ENCODE data around the gene SPX.

The SPX gene

GRCh38 chr12:21523148-21523547, 2.9 kb upstream of the SPX start:
- no peak overlapping the region for H2AK5ac ChIP-seq (ENCODE audit: low read length)
- peaks cover 0 to 2% of the 10 kb centered on the region in 2 experiments for H3K4me1 ChIP-seq (ENCODE audit: control insufficient read depth in 1 of 2, insufficient read depth in 2 of 2, low read length in 2 of 2)
- no peak overlapping the region for H4K12ac ChIP-seq (ENCODE audit: low read depth, low read length)
- peaks cover 6% of the 10 kb centered on the region for H3K27me3 ChIP-seq (ENCODE audit: insufficient read depth, low read length)
- no peaks in the 10 kb centered on the region for H3K79me1 ChIP-seq (ENCODE audit: low read length)
- no peak overlapping the region for H2BK120ac ChIP-seq (ENCODE audit: insufficient read depth, low read length, poor library complexity)
- H3K9ac ChIP-seq (ENCODE audit: low read length) = no peak overlapping the region
- H3K18ac ChIP-seq (ENCODE audit: low read length) = no peak overlapping the region
- no peak overlapping the region for H4K91ac ChIP-seq (ENCODE audit: low read depth, low read length)
- peaks cover 2% of the 10 kb centered on the region for H3K9me3 ChIP-seq (ENCODE audit: insufficient read depth, low read depth, low read length)
- no peak for DNase-seq
- no peak overlapping the region for H3K14ac ChIP-seq (ENCODE audit: low read length)
- no peak overlapping the region for H3K4me3 ChIP-seq (ENCODE audit: low read depth, low read length)
- H4K8ac ChIP-seq (ENCODE audit: low read depth, low read length) = no peak overlapping the region
- no peak overlapping the region for H3K23ac ChIP-seq (ENCODE audit: low read length)
- H3K36me3 ChIP-seq (ENCODE audit: control insufficient read depth in 1 of 2, insufficient read depth in 2 of 2, low read length in 2 of 2) = peaks cover 0 to 1% of the 10 kb centered on the region in 2 experiments
- no peak overlapping the region for H2BK12ac ChIP-seq (ENCODE audit: low read length)
- no peak overlapping the region for H2BK5ac ChIP-seq (ENCODE audit: low read depth, low read length, poor library complexity)
- H2AFZ ChIP-seq (ENCODE audit: insufficient read depth, low read length, poor library complexity) = no peak overlapping the region
- H3K79me2 ChIP-seq (ENCODE audit: control insufficient read depth, insufficient read depth, low read length, poor library complexity) = no peaks in the 10 kb centered on the region
- no peak overlapping the region for H3K4ac ChIP-seq (ENCODE audit: low read depth, low read length)
- H3K27ac ChIP-seq (ENCODE audit: low read depth, low read length) = no peak overlapping the region
- H3K4me2 ChIP-seq (ENCODE audit: low read length) = no peak overlapping the region

- DNase-seq = no peak
- H3K23ac ChIP-seq (ENCODE audit: low read length) = no peak overlapping the region
- H3K4ac ChIP-seq (ENCODE audit: low read depth, low read length) = no peak overlapping the region
- no peak overlapping the region for H3K4me3 ChIP-seq (ENCODE audit: low read depth, low read length)
- H2AFZ ChIP-seq (ENCODE audit: insufficient read depth, low read length, poor library complexity) = no peak overlapping the region
- no peak overlapping the region for H3K9ac ChIP-seq (ENCODE audit: low read length)
- H3K79me2 ChIP-seq (ENCODE audit: control insufficient read depth, insufficient read depth, low read length, poor library complexity) = no peaks in the 10 kb centered on the region
- H3K79me1 ChIP-seq (ENCODE audit: low read length) = no peaks in the 10 kb centered on the region
- WGBS (ENCODE audit: extremely low coverage, insufficient coverage, insufficient read length) = no CpG with 5 or more reads among the region's 12 CpGs
- peaks cover 6% of the 10 kb centered on the region for H3K27me3 ChIP-seq (ENCODE audit: insufficient read depth, low read length)
- H4K8ac ChIP-seq (ENCODE audit: low read depth, low read length) = no peak overlapping the region
- H3K4me1 ChIP-seq (ENCODE audit: control insufficient read depth in 1 of 2, insufficient read depth in 2 of 2, low read length in 2 of 2) = peaks cover 0 to 2% of the 10 kb centered on the region in 2 experiments
- no peak overlapping the region for H4K91ac ChIP-seq (ENCODE audit: low read depth, low read length)
- peaks cover 2% of the 10 kb centered on the region for H3K9me3 ChIP-seq (ENCODE audit: insufficient read depth, low read depth, low read length)
- no peak overlapping the region for H2BK120ac ChIP-seq (ENCODE audit: insufficient read depth, low read length, poor library complexity)
- no peak overlapping the region for H3K14ac ChIP-seq (ENCODE audit: low read length)
- peaks cover 0 to 1% of the 10 kb centered on the region in 2 experiments for H3K36me3 ChIP-seq (ENCODE audit: control insufficient read depth in 1 of 2, insufficient read depth in 2 of 2, low read length in 2 of 2)
- no peak overlapping the region for H2BK5ac ChIP-seq (ENCODE audit: low read depth, low read length, poor library complexity)
- H3K4me2 ChIP-seq (ENCODE audit: low read length) = peak overlapping the region; percentile 99
- no peak overlapping the region for H2AK5ac ChIP-seq (ENCODE audit: low read length)
- no peak overlapping the region for H3K18ac ChIP-seq (ENCODE audit: low read length)
- H2BK12ac ChIP-seq (ENCODE audit: low read length) = no peak overlapping the region
- no peak overlapping the region for H3K27ac ChIP-seq (ENCODE audit: low read depth, low read length)
- H4K12ac ChIP-seq (ENCODE audit: low read depth, low read length) = no peak overlapping the region
Measured at GRCh38 chr12:21526721-21527345, 737 bp downstream of the SPX start.

GRCh38 chr12:21527451-21528180, 1.5 kb downstream of the SPX start:
- H3K4ac ChIP-seq (ENCODE audit: low read depth, low read length) = no peak overlapping the region
- H3K9me3 ChIP-seq (ENCODE audit: insufficient read depth, low read depth, low read length) = peaks cover 2% of the 10 kb centered on the region
- no peak overlapping the region for H3K9ac ChIP-seq (ENCODE audit: low read length)
- no peak overlapping the region for H4K12ac ChIP-seq (ENCODE audit: low read depth, low read length)
- peak overlapping the region; percentile 75 for H3K4me3 ChIP-seq (ENCODE audit: low read depth, low read length)
- H2BK120ac ChIP-seq (ENCODE audit: insufficient read depth, low read length, poor library complexity) = no peak overlapping the region
- H3K4me2 ChIP-seq (ENCODE audit: low read length) = peak overlapping the region; percentile 99
- WGBS (ENCODE audit: extremely low coverage, insufficient coverage, insufficient read length) = no CpG with 5 or more reads among the region's 57 CpGs
- no peak overlapping the region for H4K91ac ChIP-seq (ENCODE audit: low read depth, low read length)
- peak overlapping the region; percentile 87 for H2AFZ ChIP-seq (ENCODE audit: insufficient read depth, low read length, poor library complexity)
- H3K23ac ChIP-seq (ENCODE audit: low read length) = no peak overlapping the region
- peaks cover 0 to 2% of the 10 kb centered on the region in 2 experiments for H3K4me1 ChIP-seq (ENCODE audit: control insufficient read depth in 1 of 2, insufficient read depth in 2 of 2, low read length in 2 of 2)
- H3K27me3 ChIP-seq (ENCODE audit: insufficient read depth, low read length) = peaks cover 6% of the 10 kb centered on the region
- no peak overlapping the region for H3K14ac ChIP-seq (ENCODE audit: low read length)
- peak; percentile 20 to 54 for DNase-seq
- no peaks in the 10 kb centered on the region for H3K79me1 ChIP-seq (ENCODE audit: low read length)
- H4K8ac ChIP-seq (ENCODE audit: low read depth, low read length) = no peak overlapping the region
- no peak overlapping the region for H3K18ac ChIP-seq (ENCODE audit: low read length)
- H3K79me2 ChIP-seq (ENCODE audit: control insufficient read depth, insufficient read depth, low read length, poor library complexity) = no peaks in the 10 kb centered on the region
- no peak overlapping the region for H2BK12ac ChIP-seq (ENCODE audit: low read length)
- H2BK5ac ChIP-seq (ENCODE audit: low read depth, low read length, poor library complexity) = no peak overlapping the region
- H2AK5ac ChIP-seq (ENCODE audit: low read length) = no peak overlapping the region
- peaks cover 0 to 1% of the 10 kb centered on the region in 2 experiments for H3K36me3 ChIP-seq (ENCODE audit: control insufficient read depth in 1 of 2, insufficient read depth in 2 of 2, low read length in 2 of 2)
- no peak overlapping the region for H3K27ac ChIP-seq (ENCODE audit: low read depth, low read length)

- no peaks in the 10 kb centered on the region for H3K79me1 ChIP-seq (ENCODE audit: low read length)
Measured at GRCh38 chr12:21528953-21529352, 2.9 kb downstream of the SPX start.

More at GRCh38 chr12:21528953-21529352, 2.9 kb downstream of the SPX start:
- H3K4me3 ChIP-seq (ENCODE audit: low read depth, low read length) = no peak overlapping the region
- H3K9me3 ChIP-seq (ENCODE audit: insufficient read depth, low read depth, low read length) = peaks cover 2% of the 10 kb centered on the region
- peaks cover 0 to 2% of the 10 kb centered on the region in 2 experiments for H3K4me1 ChIP-seq (ENCODE audit: control insufficient read depth in 1 of 2, insufficient read depth in 2 of 2, low read length in 2 of 2)
- no peak overlapping the region for H3K9ac ChIP-seq (ENCODE audit: low read length)
- no peak for DNase-seq
- no peak overlapping the region for H3K27ac ChIP-seq (ENCODE audit: low read depth, low read length)
- H3K79me2 ChIP-seq (ENCODE audit: control insufficient read depth, insufficient read depth, low read length, poor library complexity) = no peaks in the 10 kb centered on the region
- H2AFZ ChIP-seq (ENCODE audit: insufficient read depth, low read length, poor library complexity) = no peak overlapping the region
- WGBS (ENCODE audit: extremely low coverage, insufficient coverage, insufficient read length) = no CpG with 5 or more reads among the region's 5 CpGs
- H2BK5ac ChIP-seq (ENCODE audit: low read depth, low read length, poor library complexity) = no peak overlapping the region
- H3K18ac ChIP-seq (ENCODE audit: low read length) = no peak overlapping the region
- no peak overlapping the region for H2AK5ac ChIP-seq (ENCODE audit: low read length)
- H2BK120ac ChIP-seq (ENCODE audit: insufficient read depth, low read length, poor library complexity) = no peak overlapping the region
- H4K12ac ChIP-seq (ENCODE audit: low read depth, low read length) = no peak overlapping the region
- H3K14ac ChIP-seq (ENCODE audit: low read length) = no peak overlapping the region
- no peak overlapping the region for H3K4ac ChIP-seq (ENCODE audit: low read depth, low read length)
- no peak overlapping the region for H3K4me2 ChIP-seq (ENCODE audit: low read length)
- H3K23ac ChIP-seq (ENCODE audit: low read length) = no peak overlapping the region
- H4K8ac ChIP-seq (ENCODE audit: low read depth, low read length) = no peak overlapping the region
- H3K36me3 ChIP-seq (ENCODE audit: control insufficient read depth in 1 of 2, insufficient read depth in 2 of 2, low read length in 2 of 2) = no peaks in the 10 kb centered on the region
- peaks cover 6% of the 10 kb centered on the region for H3K27me3 ChIP-seq (ENCODE audit: insufficient read depth, low read length)
- H2BK12ac ChIP-seq (ENCODE audit: low read length) = no peak overlapping the region
- H4K91ac ChIP-seq (ENCODE audit: low read depth, low read length) = no peak overlapping the region

All from trophoblast cell (in vitro differentiated cells and primary cell).